K562 (cell line): ENCODE measurements around the gene PRICKLE3. TPM values are rescaled to one million over a fixed set of nuclear protein-coding genes. Genes with fewer than 3 reads are reported as not detected.
A peak's percentile ranks its signal among the peaks of the same experiment; 100 is the strongest.

Experiments
- ELF4 ChIP-seq: fragments of 450-650 bp; formaldehyde crosslinking; IDR thresholded peaks from 2 replicates; pipeline ENCODE4 v1.4.0; 2022; ENCODE audit warnings: missing genetic modification characterization
- FOXA1 ChIP-seq: fragments of 450-650 bp; IDR thresholded peaks from 2 replicates; pipeline ENCODE4 v1.6.1; 2016; ENCODE audit warnings: mild to moderate bottlenecking, borderline replicate concordance
- HNRNPL ChIP-seq: fragments of 200-400 bp; formaldehyde crosslinking; IDR thresholded peaks from 2 replicates; pipeline ENCODE4 v1.6.1; 2017; ENCODE audit warnings: low read depth, mild to moderate bottlenecking, low read length
- RBFOX2 ChIP-seq: fragments of 200-400 bp; formaldehyde crosslinking; IDR thresholded peaks from 2 replicates; pipeline ENCODE4 v1.6.1; 2017; ENCODE audit warnings: low read depth, mild to moderate bottlenecking, low read length, moderate library complexity
- SPI1 ChIP-seq: IDR thresholded peaks from 2 replicates; pipeline ENCODE4 v1.6.1; 2011; ENCODE audit warnings: low read depth, low read length, control low read depth, borderline replicate concordance
- TSC22D4 ChIP-seq: fragments of 450-650 bp; IDR thresholded peaks from 2 replicates; pipeline ENCODE4 v1.6.1; 2016; ENCODE audit warnings: missing genetic modification characterization, missing biosample characterization, control low read depth
- ZNF165 ChIP-seq: fragments of 250-450 bp; sonication (Bioruptor Pico); IDR thresholded peaks from 2 replicates; pipeline ENCODE4 v1.4.0; 2020; ENCODE audit warnings: borderline replicate concordance
- ZNF23 ChIP-seq: fragments of 250-450 bp; sonication (Bioruptor Pico); IDR thresholded peaks from 2 replicates; pipeline ENCODE4 v1.4.0; 2020; ENCODE audit warnings: mild to moderate bottlenecking
- ZNF384 ChIP-seq: IDR thresholded peaks from 2 replicates; pipeline ENCODE4 v1.6.1; 2012; ENCODE audit warnings: low read depth, low read length, improper control_type of control experiment
- ZNF592 ChIP-seq: fragments of 450-650 bp; IDR thresholded peaks from 2 replicates; pipeline ENCODE4 v1.6.1; 2017; ENCODE audit warnings: antibody characterized with exemption, mild to moderate bottlenecking
- polyA plus RNA-seq, 8 experiments: library from polyadenylated mRNA; depleted of rRNA in 4 of 8; stranded (reverse) in 5 of 8; unstranded in 3 of 8; fragments of >200 nt; fragmentation: Nextera tagmentation in 2 of 8; fragmentation: Illumina TruSeq in 1 of 8; extraction: Ambion mirVana in 2 of 8; extraction: Trizol in 1 of 8; gene quantifications; 2 replicates each; pipeline versions ENCODE4 v1.2.1 to v1.2.3, GENCODE V29; 2011 to 2014; ENCODE audit warnings: inconsistent platforms in 1 of 8, missing spikeins in 1 of 8
- total RNA-seq, 7 experiments: library from RNA; depleted of rRNA in 6 of 7; stranded (reverse); fragments of >200 nt in 6 of 7; fragmentation: Illumina TruSeq in 2 of 7; extraction: Trizol in 2 of 7; gene quantifications; 2 replicates each; pipeline versions ENCODE4 v1.2.1 to v1.2.3, GENCODE V29; 2011 to 2021; ENCODE audit warnings: low replicate concordance in 1 of 7
- TF ChIP-seq, protein P1 (sequence below): fragments of 200-600 bp; sonication (generic); IDR thresholded peaks from one replicate; pipeline ENCODE4 v1.6.1; 2012; ENCODE audit warnings: mild to moderate bottlenecking, low read depth, low read length, inconsistent platforms

PRICKLE3 gene
- total and polyA plus RNA-seq, 9 of the 15 experiments (the other 6 are each of a cell fraction or from before 2014, with no cell fraction given), result 1.1 to 44.3 (median 14.0) TPM

DNA sequence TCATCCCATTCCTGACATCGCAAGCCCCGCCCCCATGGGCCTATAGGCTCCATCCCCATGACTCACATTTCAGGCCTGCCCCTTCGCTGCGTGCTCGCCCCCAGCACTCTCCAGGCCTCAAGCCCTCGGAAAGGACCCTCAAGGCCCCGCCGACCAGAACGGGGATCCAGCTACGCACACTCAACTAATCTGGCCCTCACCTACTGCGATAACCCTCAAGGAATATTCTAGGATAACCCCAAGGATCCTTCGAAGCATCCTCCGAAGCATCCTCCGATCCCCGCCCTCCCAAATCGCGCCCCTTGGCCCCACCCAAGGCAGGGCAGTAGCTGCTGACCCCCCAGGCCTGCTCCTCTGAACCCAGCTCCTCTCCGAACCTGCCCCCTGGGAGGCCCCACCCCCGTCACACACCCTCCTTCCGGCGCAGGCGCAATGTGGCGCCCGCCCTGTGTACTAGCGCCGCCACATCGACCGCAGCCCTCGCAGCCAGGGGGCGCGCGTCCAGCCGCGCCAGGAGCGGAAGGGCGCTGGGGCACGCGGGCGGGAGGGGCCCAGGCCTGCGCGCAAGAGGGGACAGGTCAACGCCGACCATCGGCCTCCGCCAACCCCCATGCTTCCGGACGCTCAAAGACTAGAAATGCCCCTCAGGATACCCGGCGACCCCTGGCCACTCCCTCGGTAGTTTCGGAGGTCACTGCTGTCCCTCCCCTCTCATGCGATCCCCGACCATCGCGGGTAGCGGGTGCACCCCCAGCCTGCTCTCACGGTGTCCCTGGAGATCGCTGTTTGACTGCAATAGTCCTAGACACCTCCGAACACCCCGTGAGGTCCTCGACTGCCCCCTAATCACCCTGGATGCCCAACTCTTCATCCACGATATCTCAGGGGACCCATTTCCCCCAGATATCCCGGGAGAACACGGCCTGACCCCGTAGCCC is 30.0 kb downstream of the PRICKLE3 start (continued):
- TF ChIP-seq ZNF384, result no peak
- TF ChIP-seq ELF4 (CRISPR knock-in tag), result no peak
- TF ChIP-seq ZNF165 (CRISPR knock-in tag), result no peak
- peak; percentile 72; the same call in 1 of the 2 replicates for TF ChIP-seq HNRNPL
- no peak for TF ChIP-seq FOXA1
- peak; percentile 84 for TF ChIP-seq RBFOX2
- TF ChIP-seq TSC22D4 (tag), result no peak
- TF ChIP-seq, protein P1, sequence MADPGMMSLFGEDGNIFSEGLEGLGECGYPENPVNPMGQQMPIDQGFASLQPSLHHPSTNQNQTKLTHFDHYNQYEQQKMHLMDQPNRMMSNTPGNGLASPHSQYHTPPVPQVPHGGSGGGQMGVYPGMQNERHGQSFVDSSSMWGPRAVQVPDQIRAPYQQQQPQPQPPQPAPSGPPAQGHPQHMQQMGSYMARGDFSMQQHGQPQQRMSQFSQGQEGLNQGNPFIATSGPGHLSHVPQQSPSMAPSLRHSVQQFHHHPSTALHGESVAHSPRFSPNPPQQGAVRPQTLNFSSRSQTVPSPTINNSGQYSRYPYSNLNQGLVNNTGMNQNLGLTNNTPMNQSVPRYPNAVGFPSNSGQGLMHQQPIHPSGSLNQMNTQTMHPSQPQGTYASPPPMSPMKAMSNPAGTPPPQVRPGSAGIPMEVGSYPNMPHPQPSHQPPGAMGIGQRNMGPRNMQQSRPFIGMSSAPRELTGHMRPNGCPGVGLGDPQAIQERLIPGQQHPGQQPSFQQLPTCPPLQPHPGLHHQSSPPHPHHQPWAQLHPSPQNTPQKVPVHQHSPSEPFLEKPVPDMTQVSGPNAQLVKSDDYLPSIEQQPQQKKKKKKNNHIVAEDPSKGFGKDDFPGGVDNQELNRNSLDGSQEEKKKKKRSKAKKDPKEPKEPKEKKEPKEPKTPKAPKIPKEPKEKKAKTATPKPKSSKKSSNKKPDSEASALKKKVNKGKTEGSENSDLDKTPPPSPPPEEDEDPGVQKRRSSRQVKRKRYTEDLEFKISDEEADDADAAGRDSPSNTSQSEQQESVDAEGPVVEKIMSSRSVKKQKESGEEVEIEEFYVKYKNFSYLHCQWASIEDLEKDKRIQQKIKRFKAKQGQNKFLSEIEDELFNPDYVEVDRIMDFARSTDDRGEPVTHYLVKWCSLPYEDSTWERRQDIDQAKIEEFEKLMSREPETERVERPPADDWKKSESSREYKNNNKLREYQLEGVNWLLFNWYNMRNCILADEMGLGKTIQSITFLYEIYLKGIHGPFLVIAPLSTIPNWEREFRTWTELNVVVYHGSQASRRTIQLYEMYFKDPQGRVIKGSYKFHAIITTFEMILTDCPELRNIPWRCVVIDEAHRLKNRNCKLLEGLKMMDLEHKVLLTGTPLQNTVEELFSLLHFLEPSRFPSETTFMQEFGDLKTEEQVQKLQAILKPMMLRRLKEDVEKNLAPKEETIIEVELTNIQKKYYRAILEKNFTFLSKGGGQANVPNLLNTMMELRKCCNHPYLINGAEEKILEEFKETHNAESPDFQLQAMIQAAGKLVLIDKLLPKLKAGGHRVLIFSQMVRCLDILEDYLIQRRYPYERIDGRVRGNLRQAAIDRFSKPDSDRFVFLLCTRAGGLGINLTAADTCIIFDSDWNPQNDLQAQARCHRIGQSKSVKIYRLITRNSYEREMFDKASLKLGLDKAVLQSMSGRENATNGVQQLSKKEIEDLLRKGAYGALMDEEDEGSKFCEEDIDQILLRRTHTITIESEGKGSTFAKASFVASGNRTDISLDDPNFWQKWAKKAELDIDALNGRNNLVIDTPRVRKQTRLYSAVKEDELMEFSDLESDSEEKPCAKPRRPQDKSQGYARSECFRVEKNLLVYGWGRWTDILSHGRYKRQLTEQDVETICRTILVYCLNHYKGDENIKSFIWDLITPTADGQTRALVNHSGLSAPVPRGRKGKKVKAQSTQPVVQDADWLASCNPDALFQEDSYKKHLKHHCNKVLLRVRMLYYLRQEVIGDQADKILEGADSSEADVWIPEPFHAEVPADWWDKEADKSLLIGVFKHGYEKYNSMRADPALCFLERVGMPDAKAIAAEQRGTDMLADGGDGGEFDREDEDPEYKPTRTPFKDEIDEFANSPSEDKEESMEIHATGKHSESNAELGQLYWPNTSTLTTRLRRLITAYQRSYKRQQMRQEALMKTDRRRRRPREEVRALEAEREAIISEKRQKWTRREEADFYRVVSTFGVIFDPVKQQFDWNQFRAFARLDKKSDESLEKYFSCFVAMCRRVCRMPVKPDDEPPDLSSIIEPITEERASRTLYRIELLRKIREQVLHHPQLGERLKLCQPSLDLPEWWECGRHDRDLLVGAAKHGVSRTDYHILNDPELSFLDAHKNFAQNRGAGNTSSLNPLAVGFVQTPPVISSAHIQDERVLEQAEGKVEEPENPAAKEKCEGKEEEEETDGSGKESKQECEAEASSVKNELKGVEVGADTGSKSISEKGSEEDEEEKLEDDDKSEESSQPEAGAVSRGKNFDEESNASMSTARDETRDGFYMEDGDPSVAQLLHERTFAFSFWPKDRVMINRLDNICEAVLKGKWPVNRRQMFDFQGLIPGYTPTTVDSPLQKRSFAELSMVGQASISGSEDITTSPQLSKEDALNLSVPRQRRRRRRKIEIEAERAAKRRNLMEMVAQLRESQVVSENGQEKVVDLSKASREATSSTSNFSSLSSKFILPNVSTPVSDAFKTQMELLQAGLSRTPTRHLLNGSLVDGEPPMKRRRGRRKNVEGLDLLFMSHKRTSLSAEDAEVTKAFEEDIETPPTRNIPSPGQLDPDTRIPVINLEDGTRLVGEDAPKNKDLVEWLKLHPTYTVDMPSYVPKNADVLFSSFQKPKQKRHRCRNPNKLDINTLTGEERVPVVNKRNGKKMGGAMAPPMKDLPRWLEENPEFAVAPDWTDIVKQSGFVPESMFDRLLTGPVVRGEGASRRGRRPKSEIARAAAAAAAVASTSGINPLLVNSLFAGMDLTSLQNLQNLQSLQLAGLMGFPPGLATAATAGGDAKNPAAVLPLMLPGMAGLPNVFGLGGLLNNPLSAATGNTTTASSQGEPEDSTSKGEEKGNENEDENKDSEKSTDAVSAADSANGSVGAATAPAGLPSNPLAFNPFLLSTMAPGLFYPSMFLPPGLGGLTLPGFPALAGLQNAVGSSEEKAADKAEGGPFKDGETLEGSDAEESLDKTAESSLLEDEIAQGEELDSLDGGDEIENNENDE, result no peak
- 0 out of 2 replicates have a peak, but pooled peaks have one; percentile 11 for TF ChIP-seq SPI1
- no peak for TF ChIP-seq ZNF23 (CRISPR knock-in tag)
- TF ChIP-seq ZNF592, result peak; percentile 98
